ENCODE data around the gene ABR.

Gene ABR

GRCh38 chr17:1025733-1026598 lies 153.8 kb downstream of the ABR start:
- DNase-seq = no peak

- no peak for DNase-seq
These were observed 155.7 kb downstream of the ABR start for GRCh38 chr17:1024076-1024475.

GRCh38 chr17:1022278-1023024 lies 157.3 kb downstream of the ABR start:
- DNase-seq = no peak

GRCh38 chr17:1021147-1021546 lies 158.6 kb downstream of the ABR start:
- no peak for DNase-seq

GRCh38 chr17:1019451-1019850 lies 160.3 kb downstream of the ABR start:
- DNase-seq = no peak

GRCh38 chr17:1018547-1018946 lies 161.2 kb downstream of the ABR start:
- no peak for DNase-seq

GRCh38 chr17:1013729-1014090 lies 166.1 kb downstream of the ABR start:
- no peak for DNase-seq

GRCh38 chr17:1012823-1013728 lies 166.7 kb downstream of the ABR start:
- DNase-seq = no peak

GRCh38 chr17:1011760-1012735 lies 167.7 kb downstream of the ABR start:
- DNase-seq = no peak

- DNase-seq = no peak
These were observed 168.6 kb downstream of the ABR start for GRCh38 chr17:1011138-1011537.

- DNase-seq = no peak
These were observed 169.2 kb downstream of the ABR start for GRCh38 chr17:1010586-1010985.

- DNase-seq = no peak
These were observed 169.7 kb downstream of the ABR start for GRCh38 chr17:1010086-1010450.

- no peak for DNase-seq
These were observed 170.3 kb downstream of the ABR start for GRCh38 chr17:1009229-1010085.

- no peak for DNase-seq
These were observed 171.6 kb downstream of the ABR start for GRCh38 chr17:1008008-1008761.

GRCh38 chr17:1007310-1008007 lies 172.3 kb downstream of the ABR start:
- DNase-seq = no peak

GRCh38 chr17:1006054-1006453 lies 173.7 kb downstream of the ABR start:
- DNase-seq = no peak

GRCh38 chr17:1005361-1005946 lies 174.3 kb downstream of the ABR start:
- DNase-seq = no peak

- no peak for DNase-seq
These were observed 174.9 kb downstream of the ABR start for GRCh38 chr17:1004769-1005295.
